HG02870 (cell line): ENCODE data around the gene PGGHG.
"Not testable (repeated sequence)": the region's sequence is repeated elsewhere in the genome, so short reads cannot be mapped to it uniquely, and the experiment has no call there.

Source experiments
- ATAC-seq: cut with Tn5 transposase; IDR thresholded peaks from one replicate; pipeline ENCODE4 v1.9.1; 2021; ENCODE audit warnings: mild to moderate bottlenecking, moderate library complexity; ENCODE audit not compliant: unreplicated experiment

Gene PGGHG

GRCh38 chr11:311013-311748 is 22.3 kb downstream of the PGGHG start:
- not testable (repeated sequence) for ATAC-seq

GRCh38 chr11:312092-312816 is 23.3 kb downstream of the PGGHG start:
- ATAC-seq, result no peak

DNA sequence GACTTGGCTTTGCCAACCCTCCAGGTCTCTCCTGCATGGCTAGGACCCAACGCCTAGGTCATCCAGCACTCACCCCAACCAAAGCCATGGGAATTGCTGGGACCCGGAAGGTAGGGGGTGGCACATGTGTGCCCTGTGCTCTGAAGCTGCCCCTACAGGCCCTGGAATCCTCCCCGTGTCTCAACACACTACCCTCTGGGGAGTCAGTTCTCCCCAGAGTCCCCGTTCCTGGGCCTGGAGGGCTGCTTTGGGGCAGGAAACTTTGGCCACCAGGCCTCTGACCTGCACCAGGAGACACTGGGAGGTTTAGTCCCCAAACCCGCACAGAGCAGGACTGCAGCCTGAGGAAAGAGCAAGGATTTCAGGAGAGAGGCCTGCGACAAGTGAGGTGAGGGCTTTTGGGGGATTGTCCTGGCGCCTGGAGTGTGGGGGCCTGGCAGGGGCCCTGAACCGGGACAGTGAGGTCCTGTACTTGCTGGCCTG is 24.4 kb downstream of the PGGHG start:
- no peak for ATAC-seq

GRCh38 chr11:313787-314553 is 25.0 kb downstream of the PGGHG start, which contains the start of gene IFITM1:
Gene IFITM1, plus strand, starts transcription at chr11:314040. Its CDS starts 131 bp downstream, at chr11:314171.
- ATAC-seq, result peak; percentile 36

GRCh38 chr11:314554-314875 is 25.6 kb downstream of the PGGHG start:
- not testable (repeated sequence) for ATAC-seq

DNA sequence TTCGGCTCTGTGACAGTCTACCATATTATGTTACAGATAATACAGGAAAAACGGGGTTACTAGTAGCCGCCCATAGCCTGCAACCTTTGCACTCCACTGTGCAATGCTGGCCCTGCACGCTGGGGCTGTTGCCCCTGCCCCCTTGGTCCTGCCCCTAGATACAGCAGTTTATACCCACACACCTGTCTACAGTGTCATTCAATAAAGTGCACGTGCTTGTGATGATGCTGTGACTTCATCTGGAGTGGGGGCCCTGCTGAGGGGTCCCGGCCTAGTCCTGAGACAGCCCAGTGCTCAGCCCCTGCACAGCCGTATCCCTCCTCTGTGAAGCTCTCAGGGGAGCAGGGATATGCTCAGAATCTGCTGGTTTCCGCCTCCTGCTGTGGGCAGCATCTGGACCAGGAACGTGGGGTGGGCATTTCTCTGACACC is 26.1 kb downstream of the PGGHG start:
- ATAC-seq, result no peak

DNA sequence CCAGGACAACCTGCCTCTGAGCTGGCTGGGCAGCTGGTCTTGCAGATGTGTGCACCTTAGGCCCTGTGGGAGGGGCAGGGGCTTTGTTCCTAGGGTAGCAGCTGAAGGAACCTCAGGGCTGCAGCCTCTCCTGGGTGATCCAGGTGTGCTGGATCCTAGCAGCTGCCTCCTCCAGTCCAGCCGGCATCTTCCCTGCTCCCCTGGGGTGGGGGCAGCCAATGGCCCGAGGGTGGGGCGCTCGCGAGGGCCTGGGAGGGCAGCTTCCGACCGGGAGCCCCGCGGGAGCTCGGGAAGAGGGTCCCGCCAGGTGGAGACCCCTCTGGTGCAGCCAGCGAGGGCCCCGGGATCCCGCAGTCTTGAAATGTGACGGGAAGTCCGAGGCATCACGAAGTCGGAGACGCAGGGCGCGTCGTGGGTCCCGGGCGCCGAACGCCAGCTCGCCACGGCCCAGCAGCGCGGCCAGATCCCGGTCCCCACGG is 26.6 kb downstream of the PGGHG start:
- ATAC-seq, result no peak

GRCh38 chr11:316031-316701 is 27.2 kb downstream of the PGGHG start:
- no peak for ATAC-seq

GRCh38 chr11:316891-317301 is 28.0 kb downstream of the PGGHG start:
- ATAC-seq, result no peak

DNA sequence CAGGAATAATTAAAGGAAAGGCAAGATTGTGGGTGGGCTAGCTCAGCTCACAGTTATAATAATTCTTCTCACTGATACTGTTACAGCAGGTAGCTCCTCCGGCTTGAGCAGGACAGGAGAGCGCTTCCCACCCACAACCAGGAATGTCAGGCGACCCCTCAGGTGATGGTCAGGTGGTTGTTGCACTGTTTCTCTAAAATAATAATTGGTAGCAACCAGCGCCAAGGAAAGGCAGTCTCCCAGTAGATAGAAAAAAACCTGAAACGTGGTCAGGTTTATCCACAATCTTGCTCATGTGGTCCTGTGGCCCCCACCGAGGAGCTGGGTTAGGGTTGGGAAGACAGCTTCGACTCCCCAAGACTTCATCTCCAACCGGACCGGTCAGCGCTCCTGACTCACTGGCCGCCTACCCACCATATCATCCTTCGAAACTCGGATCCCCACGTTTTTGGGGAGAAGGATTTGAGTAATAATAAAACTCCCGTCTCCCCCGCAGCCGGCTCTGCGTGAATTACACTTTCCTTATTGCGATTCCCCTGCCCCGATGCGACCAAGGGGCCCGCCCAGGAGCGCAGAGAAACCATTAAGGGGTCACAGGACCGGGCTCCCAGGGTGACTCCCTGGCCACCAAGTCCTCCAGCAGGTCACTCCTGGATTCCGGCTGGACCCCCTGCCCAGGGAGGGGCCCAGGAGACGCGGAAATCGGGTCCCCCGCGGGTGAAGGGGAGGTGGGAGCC is 28.9 kb downstream of the PGGHG start:
- ATAC-seq, result not testable (repeated sequence)

DNA sequence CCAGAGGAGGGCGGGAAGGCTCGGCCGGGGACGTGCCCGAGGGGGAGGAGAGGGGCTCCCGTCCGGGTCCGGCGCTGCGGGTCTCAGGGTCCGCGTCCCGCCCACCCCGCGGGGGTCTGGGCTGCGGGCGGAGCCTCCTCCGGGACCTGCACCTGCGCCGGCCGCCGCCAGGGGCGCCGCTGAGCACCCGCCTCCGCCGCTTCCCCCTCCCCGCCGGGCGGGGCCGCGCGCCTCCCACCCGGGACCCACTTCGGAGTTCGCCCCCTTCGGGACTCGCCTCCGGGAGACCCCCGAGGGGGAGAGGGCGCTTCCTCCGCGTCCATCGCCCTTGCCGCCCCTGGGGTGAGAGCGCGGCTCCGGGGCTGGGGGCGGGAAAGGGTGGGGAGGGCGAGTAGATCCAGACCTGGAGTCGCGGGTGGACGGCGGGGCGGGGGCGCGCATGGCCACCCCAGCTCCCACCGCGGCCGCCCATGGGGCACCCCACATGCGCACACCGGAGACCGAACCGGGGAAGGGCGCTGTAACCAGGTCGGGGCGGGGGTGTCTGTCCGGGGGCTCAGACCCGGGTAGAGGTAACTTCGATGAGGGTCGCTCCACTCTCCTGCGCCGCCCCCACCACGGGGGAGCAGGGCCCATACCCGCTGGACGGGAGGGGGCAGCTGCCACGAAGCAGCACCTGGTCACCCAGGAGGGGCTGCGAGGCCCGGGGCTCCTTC is 29.6 kb downstream of the PGGHG start:
- ATAC-seq, result peak; percentile 35

DNA sequence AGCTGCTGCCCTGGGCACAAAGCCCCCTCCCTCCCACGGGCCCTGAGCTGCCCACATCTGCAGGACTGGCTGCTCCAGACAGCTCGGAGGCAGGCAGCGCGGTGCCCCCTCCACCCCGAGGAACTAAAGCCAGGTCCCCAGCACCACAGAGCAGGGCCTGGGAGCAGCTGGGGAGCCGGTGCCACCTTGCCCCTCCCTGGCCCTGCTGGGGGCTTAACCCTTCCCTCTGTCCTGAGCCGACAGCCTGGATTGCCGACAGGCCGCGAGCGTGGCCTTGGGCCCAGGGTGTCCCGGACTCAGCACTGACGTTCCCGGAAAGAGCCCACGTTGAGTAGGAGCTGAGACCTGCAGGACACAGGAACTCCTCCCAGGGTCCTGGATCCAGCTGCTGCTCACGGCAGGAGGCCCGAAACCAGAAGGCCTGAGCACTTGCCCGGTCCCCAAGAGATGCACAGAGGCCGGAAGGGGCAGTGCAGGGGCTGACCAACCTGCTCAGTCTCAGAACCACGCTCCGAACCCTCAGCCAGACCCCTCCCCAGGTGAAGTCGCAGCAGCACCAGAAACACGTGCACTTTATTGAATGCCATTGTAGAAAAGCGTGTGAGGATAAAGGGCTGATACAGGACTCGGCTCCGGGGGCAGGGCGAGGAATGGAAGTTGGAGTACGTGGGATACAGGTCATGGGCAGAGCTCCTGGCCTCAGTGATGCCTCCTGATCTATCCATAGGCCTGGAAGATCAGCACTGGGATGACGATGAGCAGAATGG is 30.4 kb downstream of the PGGHG start:
- ATAC-seq, result not testable (repeated sequence)

GRCh38 chr11:319888-320273 is 31.0 kb downstream of the PGGHG start:
- ATAC-seq, result not testable (repeated sequence)

GRCh38 chr11:324156-324555 is 35.2 kb downstream of the PGGHG start:
- ATAC-seq, result no peak

DNA sequence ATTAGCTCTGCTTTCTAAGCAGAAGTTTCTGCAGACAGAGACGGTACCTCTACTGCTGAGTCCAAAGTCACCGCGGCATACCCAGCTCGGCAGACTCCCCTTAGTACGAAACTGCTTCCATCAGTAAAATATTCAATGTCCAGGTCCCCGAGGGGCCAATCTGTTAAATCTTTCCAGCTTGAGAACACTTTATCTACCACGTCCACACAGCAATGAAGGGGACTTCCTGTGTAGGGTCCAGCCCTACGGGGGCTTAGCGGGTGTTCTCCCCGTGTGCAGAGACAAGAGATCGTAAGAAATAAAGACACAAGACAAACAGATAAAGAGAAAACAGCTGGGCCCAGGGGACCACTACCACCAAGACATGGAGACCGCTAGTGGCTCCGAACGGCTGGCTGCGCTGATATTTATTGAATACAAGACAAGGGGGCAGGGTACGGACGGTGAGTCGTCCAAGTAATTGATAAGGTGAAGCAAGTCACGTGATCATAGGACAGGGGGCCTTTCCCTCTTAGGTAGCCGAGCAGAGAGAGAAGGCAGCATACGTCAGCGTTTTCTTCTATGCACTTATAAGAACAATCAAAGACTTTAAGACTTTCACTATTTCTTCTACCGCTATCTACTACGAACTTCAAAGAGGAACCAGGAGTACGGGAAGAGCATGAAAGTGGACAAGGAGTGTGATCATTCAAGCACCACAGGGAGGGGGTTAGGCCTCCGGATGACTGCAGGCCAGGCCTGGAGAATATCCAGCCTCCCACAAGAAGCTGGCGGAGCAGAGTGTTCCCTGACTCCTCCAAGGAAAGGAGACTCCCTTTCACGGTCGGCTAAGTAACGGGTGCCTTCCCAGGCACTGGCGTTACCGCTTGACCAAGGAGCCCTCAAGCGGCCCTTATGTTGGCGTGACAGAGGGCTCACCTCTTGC is 35.9 kb downstream of the PGGHG start:
- ATAC-seq, result not testable (repeated sequence)

GRCh38 chr11:325796-326591 is 37.1 kb downstream of the PGGHG start:
- no peak for ATAC-seq

DNA sequence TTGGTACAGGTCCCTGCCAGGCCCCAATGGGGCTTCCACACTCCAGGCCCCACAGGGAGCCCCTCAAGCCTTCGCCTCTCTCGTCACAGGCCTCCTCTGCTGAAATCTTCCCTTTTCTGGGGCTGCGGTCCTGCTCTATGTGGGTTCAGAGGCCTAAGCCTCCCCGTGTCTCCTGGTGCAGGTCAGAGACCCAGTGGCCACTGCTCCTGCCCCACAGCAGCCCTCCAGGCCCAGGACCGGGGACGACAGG is 37.6 kb downstream of the PGGHG start:
- ATAC-seq, result no peak
